Keratinocyte (primary cell): Measurements from ENCODE around the gene TTLL5.

Experiments used
- EZH2 ChIP-seq: IDR thresholded peaks from one replicate; pipeline ENCODE4 v1.6.1; 2012; ENCODE audit warnings: inconsistent platforms, mild to moderate bottlenecking, low read length, moderate library complexity
- TF ChIP-seq, protein P1 (sequence below), 3 experiments: IDR thresholded peaks in 1 of 3; conservative IDR thresholded peaks in 1 of 3; optimal IDR thresholded peaks in 1 of 3; 2 replicates in 2 of 3; 3 replicates in 1 of 3; pipeline versions ENCODE3 to v1.5.1; 2011; ENCODE audit warnings: low read length in 3 of 3, mild to moderate bottlenecking in 3 of 3, moderate library complexity in 2 of 3, control low read depth in 1 of 3, inconsistent platforms in 1 of 3; ENCODE audit not compliant: insufficient read depth in 2 of 3; ENCODE audit errors: extremely low read depth in 1 of 3

DNA sequence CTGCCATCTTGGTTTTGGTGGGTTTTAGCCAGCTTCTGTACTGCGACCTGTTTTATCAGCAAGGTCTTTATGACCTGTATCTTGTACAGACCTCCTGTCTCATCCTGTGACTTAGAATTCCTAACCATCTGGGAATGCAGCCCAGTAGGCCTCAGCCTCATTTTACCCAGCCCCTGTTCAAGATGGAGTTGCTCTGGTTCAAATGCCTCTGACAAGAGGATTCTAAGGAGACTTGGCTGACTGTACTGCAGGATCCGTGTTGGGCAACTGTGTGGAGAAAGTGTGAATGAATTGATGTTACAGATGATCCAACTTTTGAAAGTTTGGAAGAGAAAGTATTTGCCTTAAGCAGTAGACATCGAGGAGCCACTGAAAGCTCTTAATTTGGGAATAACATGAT lies 91.0 kb downstream of the TTLL5 start:
- TF ChIP-seq, protein P1, sequence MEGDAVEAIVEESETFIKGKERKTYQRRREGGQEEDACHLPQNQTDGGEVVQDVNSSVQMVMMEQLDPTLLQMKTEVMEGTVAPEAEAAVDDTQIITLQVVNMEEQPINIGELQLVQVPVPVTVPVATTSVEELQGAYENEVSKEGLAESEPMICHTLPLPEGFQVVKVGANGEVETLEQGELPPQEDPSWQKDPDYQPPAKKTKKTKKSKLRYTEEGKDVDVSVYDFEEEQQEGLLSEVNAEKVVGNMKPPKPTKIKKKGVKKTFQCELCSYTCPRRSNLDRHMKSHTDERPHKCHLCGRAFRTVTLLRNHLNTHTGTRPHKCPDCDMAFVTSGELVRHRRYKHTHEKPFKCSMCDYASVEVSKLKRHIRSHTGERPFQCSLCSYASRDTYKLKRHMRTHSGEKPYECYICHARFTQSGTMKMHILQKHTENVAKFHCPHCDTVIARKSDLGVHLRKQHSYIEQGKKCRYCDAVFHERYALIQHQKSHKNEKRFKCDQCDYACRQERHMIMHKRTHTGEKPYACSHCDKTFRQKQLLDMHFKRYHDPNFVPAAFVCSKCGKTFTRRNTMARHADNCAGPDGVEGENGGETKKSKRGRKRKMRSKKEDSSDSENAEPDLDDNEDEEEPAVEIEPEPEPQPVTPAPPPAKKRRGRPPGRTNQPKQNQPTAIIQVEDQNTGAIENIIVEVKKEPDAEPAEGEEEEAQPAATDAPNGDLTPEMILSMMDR (optimal IDR thresholded peaks at IDR 0.05 in 1 of 3, IDR thresholded peaks at IDR 0.05 in 1 of 3, conservative IDR thresholded peaks at IDR 0.05 in 1 of 3; ENCODE audit: extremely low read depth in 1 of 3, insufficient read depth in 2 of 3, low read length in 3 of 3) = no peak
- no peak for TF ChIP-seq EZH2
